B cell (primary cell): ENCODE results near the gene CFAP100. TPM values are rescaled to one million over a fixed set of nuclear protein-coding genes. Genes with fewer than 3 reads are reported as not detected.

Source experiments
- ATAC-seq: fragments of 200-7000 bp; cut with Tn5 transposase; one replicate; pipeline ENCODE4 v1.10.0; 2021; ENCODE audit warnings: low read depth, mild to moderate bottlenecking, moderate number of reproducible peaks, moderate library complexity
- CTCF ChIA-PET: fragments of 350-600 bp; sonication (Branson Sonifier 250); formaldehyde crosslinking; loops from one replicate; lab custom pipeline; 2021; ENCODE audit warnings: antibody characterized with exemption, inconsistent platforms; lab: Charles Lee
- POLR2A ChIA-PET: fragments of 350-600 bp; sonication (Branson Sonifier 250); formaldehyde crosslinking; loops from one replicate; lab custom pipeline; 2021; ENCODE audit warnings: antibody characterized with exemption; lab: Charles Lee
- DNase-seq: peaks from one replicate; pipeline ENCODE4 v3.0.0; 2013
- H2AFZ ChIP-seq: 2 replicates; pipeline ENCODE4 v1.6.1; 2012; ENCODE audit warnings: mild to moderate bottlenecking, low read depth, low read length; ENCODE audit not compliant: insufficient read depth, poor library complexity, severe bottlenecking
- H3K27ac ChIP-seq, 2 donors: 1 replicate in 1 of 2; 2 replicates in 1 of 2; pipeline ENCODE4 v1.5.1; 2012 to 2013; ENCODE audit warnings: low read length in 2 of 2, mild to moderate bottlenecking in 2 of 2, moderate library complexity in 1 of 2
- H3K27me3 ChIP-seq, 4 experiments: fragments of 200-600 bp in 1 of 4; sonication (generic) in 1 of 4; replicated peaks in 1 of 4; 1 replicate in 2 of 4; 2 replicates in 2 of 4; pipeline versions ENCODE4 v1.6.1 to v1.7.0; 2013 to 2016; ENCODE audit warnings: low read length in 3 of 4, mild to moderate bottlenecking in 2 of 4, mixed read lengths in 1 of 4, moderate library complexity in 1 of 4; ENCODE audit not compliant: insufficient read depth in 4 of 4, control insufficient read depth in 3 of 4; ENCODE audit errors: control extremely low read depth in 1 of 4
- H3K36me3 ChIP-seq, 2 experiments: replicated peaks in 1 of 2; 1 replicate in 1 of 2; 2 replicates in 1 of 2; pipeline versions ENCODE4 v1.6.1 to v1.7.1; 2013; ENCODE audit warnings: low read length in 1 of 2; ENCODE audit not compliant: insufficient read depth in 2 of 2, control insufficient read depth in 1 of 2; ENCODE audit errors: control extremely low read depth in 1 of 2, extremely low read depth in 1 of 2
- H3K4me1 ChIP-seq, 2 donors: fragments of 200-600 bp in 1 of 2; sonication (generic) in 1 of 2; 1 replicate in 1 of 2; 2 replicates in 1 of 2; pipeline versions ENCODE4 v1.5.1 to v1.6.1; 2013 to 2017; ENCODE audit warnings: low read length in 2 of 2; ENCODE audit not compliant: control insufficient read depth in 2 of 2, insufficient read depth in 2 of 2
- H3K4me2 ChIP-seq: replicated peaks from 2 replicates; pipeline ENCODE3; 2012; ENCODE audit warnings: mild to moderate bottlenecking, low read depth, low read length; ENCODE audit not compliant: poor library complexity, severe bottlenecking
- H3K4me3 ChIP-seq, 5 experiments: fragments of 200-600 bp in 1 of 5; sonication (generic) in 1 of 5; 1 replicate in 3 of 5; 2 replicates in 2 of 5; pipeline versions ENCODE4 v1.5.1 to v1.7.0; 2011 to 2016; ENCODE audit warnings: low read length in 4 of 5, mild to moderate bottlenecking in 4 of 5, low read depth in 2 of 5, control low read depth in 1 of 5, moderate library complexity in 1 of 5; ENCODE audit not compliant: insufficient read depth in 1 of 5; ENCODE audit errors: control extremely low read depth in 1 of 5, extremely low read depth in 1 of 5
- H3K79me2 ChIP-seq: fragments of 200-600 bp; sonication (generic); one replicate; pipeline ENCODE4 v1.6.0; 2016; ENCODE audit warnings: low read length; ENCODE audit not compliant: control insufficient read depth, insufficient read depth
- H3K9ac ChIP-seq: fragments of 200-600 bp; sonication (generic); 2 replicates; pipeline ENCODE4 v1.6.1; 2017; ENCODE audit warnings: mild to moderate bottlenecking, low read length, moderate library complexity
- H3K9me3 ChIP-seq, 3 donors: one replicate each; pipeline versions ENCODE4 v1.6.1 to v1.7.1; 2013; ENCODE audit warnings: low read length in 2 of 3; ENCODE audit not compliant: control insufficient read depth in 2 of 3, insufficient read depth in 1 of 3; ENCODE audit errors: control extremely low read depth in 1 of 3
- H4K20me1 ChIP-seq: 2 replicates; pipeline ENCODE4 v1.6.0; 2012; ENCODE audit warnings: mild to moderate bottlenecking, low read length; ENCODE audit not compliant: insufficient read depth, control insufficient read depth, poor library complexity, severe bottlenecking
- H3K27ac Mint-ChIP-seq: one replicate; pipeline ENCODE4 v1.8.0; 2021; ENCODE audit warnings: mixed read lengths
- H3K27me3 Mint-ChIP-seq: one replicate; pipeline ENCODE4 v1.8.0; 2021; ENCODE audit warnings: mixed read lengths
- H3K4me1 Mint-ChIP-seq: one replicate; pipeline ENCODE4 v1.8.0; 2021; ENCODE audit warnings: mixed read lengths
- H3K4me3 Mint-ChIP-seq: one replicate; pipeline ENCODE4 v1.8.0; 2021; ENCODE audit warnings: mixed read lengths
- H3K9me3 Mint-ChIP-seq: one replicate; pipeline ENCODE4 v1.8.0; 2022; ENCODE audit warnings: mixed read lengths; ENCODE audit not compliant: insufficient read depth
- CTCF ChIP-seq: fragments of 200-600 bp; IDR thresholded peaks from one replicate; pipeline ENCODE4 v1.8.0; 2022; ENCODE audit warnings: antibody characterized with exemption, mild to moderate bottlenecking
- EZH2 ChIP-seq: IDR thresholded peaks from 2 replicates; pipeline ENCODE4 v1.6.1; 2012; ENCODE audit warnings: borderline replicate concordance, low read depth, mild to moderate bottlenecking, moderate library complexity, low read length; ENCODE audit not compliant: insufficient read depth, poor library complexity, severe bottlenecking
- WGBS: methylation state at CpG from one replicate; pipeline ENCODE4 v1.1.5; 2013; ENCODE audit warnings: missing lambda C conversion rate; ENCODE audit not compliant: insufficient coverage; 5-methylcytosine and 5-hydroxymethylcytosine counted together
- intact Hi-C: fragments of 100-400 bp; cut with micrococcal nuclease; formaldehyde crosslinking; loops from one replicate; pipeline ENCODE4 v1.10.0; 2022
- polyA plus RNA-seq: library from polyadenylated mRNA; depleted of rRNA; stranded (reverse); fragments of >200 nt; gene quantifications from 2 replicates; pipeline ENCODE4 v1.2.3, GENCODE V29; 2012
- total RNA-seq, 2 donors: library from RNA; stranded (reverse); fragments of 120-200 nt in 1 of 2; gene quantifications; 1 replicate in 1 of 2; 2 replicates in 1 of 2; pipeline versions ENCODE4 v1.2.3 to v1.2.4, GENCODE V29; 2013 to 2022

CFAP100 gene
- total and polyA plus RNA-seq, 2 donors (not counting 1 experiment from before 2014, with no cell fraction given) = not detected

- no peak for TF ChIP-seq CTCF
- Histone ChIP-seq H2AFZ (no peak overlapping the region), H3K9me3 (peaks cover 0 to 35% (median 9%) of the 10 kb centered on the region in 3 donors), H3K9ac (no peak overlapping the region), H3K79me2 (no peaks in the 10 kb centered on the region), H3K36me3 (no peaks in the 10 kb centered on the region), H3K4me1 (no peaks in the 10 kb centered on the region), H3K27me3 (peaks cover 0 to 10% (median 1%) of the 10 kb centered on the region in 4 experiments), H4K20me1 (no peaks in the 10 kb centered on the region), H3K27ac (no peak overlapping the region), H3K4me2 (no peak overlapping the region), H3K4me3 (no peak overlapping the region)
- Mint-ChIP-seq H3K27ac (peak overlapping the region; percentile 20), H3K27me3 (peaks cover 22% of the 10 kb centered on the region), H3K9me3 (peaks cover 8% of the 10 kb centered on the region), H3K4me1 (peaks cover 5% of the 10 kb centered on the region), H3K4me3 (no peak overlapping the region)
- intact Hi-C loops = no loop called here
- ATAC-seq (no peak), DNase-seq (no peak)
- WGBS = 79% methylated on average over 6 of the region's 6 CpGs
- POLR2A ChIA-PET = no interaction called here
- CTCF ChIA-PET = no interaction called here
These were observed 7.5 kb downstream of the CFAP100 start for GRCh38 chr3:126402178-126402577.

GRCh38 chr3:126402666-126403302, 8.1 kb downstream of the CFAP100 start:
- no peak overlapping the region for H3K4me3 ChIP-seq
- Mint-ChIP-seq H3K27ac (no peak overlapping the region), H3K4me3 (no peak overlapping the region), H3K9me3 (peaks cover 8% of the 10 kb centered on the region), H3K4me1 (peaks cover 5% of the 10 kb centered on the region), H3K27me3 (peaks cover 22% of the 10 kb centered on the region)
- H3K4me1 ChIP-seq = no peaks in the 10 kb centered on the region
- DNase-seq (no peak), ATAC-seq (no peak)
- H3K9me3 ChIP-seq = peaks cover 0 to 37% (median 9%) of the 10 kb centered on the region in 3 donors
- POLR2A ChIA-PET = no interaction called here
- no peaks in the 10 kb centered on the region for H3K79me2 ChIP-seq
- H3K4me2 ChIP-seq = no peak overlapping the region
- no peak overlapping the region for H3K9ac ChIP-seq
- CTCF ChIA-PET = no interaction called here
- no peak overlapping the region for H2AFZ ChIP-seq
- WGBS = 88% methylated on average over 12 of the region's 12 CpGs
- intact Hi-C loops = no loop called here
- H3K36me3 ChIP-seq = no peaks in the 10 kb centered on the region
- no peaks in the 10 kb centered on the region for H4K20me1 ChIP-seq
- peaks cover 0 to 16% (median 1%) of the 10 kb centered on the region in 4 experiments for H3K27me3 ChIP-seq
- TF ChIP-seq CTCF (no peak), EZH2 (no peak)
- no peak overlapping the region for H3K27ac ChIP-seq
